Measurements from ENCODE around the gene LRG1.

GRCh38 chr19:4488496-4488895 lies 51.3 kb downstream of the LRG1 start:
- TF ChIP-seq EZH2phosphoT487 (conservative IDR thresholded peaks at IDR 0.05; ENCODE audit: low read length) (no peak), CTCF (IDR thresholded peaks at IDR 0.05; ENCODE audit: insufficient read depth, low read length, poor library complexity, severe bottlenecking) (no peak)
